ENCODE results near the gene RUFY2.
"Not testable (repeated sequence)": the region's sequence is repeated elsewhere in the genome, so short reads cannot be mapped to it uniquely, and the experiment has no call there.

The RUFY2 gene, protein sequence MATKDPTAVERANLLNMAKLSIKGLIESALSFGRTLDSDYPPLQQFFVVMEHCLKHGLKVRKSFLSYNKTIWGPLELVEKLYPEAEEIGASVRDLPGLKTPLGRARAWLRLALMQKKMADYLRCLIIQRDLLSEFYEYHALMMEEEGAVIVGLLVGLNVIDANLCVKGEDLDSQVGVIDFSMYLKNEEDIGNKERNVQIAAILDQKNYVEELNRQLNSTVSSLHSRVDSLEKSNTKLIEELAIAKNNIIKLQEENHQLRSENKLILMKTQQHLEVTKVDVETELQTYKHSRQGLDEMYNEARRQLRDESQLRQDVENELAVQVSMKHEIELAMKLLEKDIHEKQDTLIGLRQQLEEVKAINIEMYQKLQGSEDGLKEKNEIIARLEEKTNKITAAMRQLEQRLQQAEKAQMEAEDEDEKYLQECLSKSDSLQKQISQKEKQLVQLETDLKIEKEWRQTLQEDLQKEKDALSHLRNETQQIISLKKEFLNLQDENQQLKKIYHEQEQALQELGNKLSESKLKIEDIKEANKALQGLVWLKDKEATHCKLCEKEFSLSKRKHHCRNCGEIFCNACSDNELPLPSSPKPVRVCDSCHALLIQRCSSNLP

DNA sequence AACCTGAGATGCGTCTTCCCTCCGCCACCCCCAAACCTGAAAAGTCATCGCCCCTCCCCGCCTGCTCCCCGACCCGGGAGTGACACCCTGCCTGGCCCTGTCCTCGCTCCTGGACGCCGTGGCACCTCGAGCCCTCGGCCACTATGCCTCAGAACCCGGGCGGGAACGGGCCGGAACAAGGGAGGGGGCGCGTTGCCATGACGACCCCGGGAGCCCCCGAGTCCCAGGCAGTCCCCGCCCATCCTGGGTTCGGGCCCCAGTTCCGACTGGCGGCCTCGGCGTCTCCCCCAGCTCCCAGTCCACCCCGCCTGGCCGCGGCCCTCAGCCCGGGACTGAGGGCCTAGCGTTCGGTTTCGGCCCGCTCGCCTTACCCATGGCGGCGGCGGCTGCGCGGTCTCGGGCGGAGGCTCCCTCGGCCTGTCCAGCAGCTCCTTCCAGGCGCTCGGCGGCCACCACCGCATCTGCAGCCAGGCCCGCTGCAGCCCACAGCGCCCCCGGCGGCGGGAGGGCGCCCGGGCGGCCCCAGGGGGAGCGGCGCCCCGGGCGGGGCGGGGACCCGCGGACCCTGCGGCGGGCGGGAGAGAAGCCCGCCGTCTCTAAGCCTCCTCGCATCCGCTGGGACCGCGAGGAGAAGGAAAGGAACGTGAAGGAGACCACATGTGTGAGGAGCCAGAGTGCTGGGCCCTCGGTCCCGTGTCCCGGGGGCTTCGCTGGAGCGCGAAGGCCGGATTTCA is at the start of gene RUFY2:
RUFY2 (minus strand) TSS at position 463 of the 734 bp plus-strand sequence; CDS start at position 375, 88 bp downstream.
- DNase-seq (ENCODE audit: low spot score in 2 of 2): peak; percentile 90 to 92
- Mint-ChIP-seq H3K27ac (peak within 1 kb of the TSS; percentile 90), H3K36me3 (peaks cover 6% of the 10 kb centered on the region), H3K4me1 (peaks cover 10% of the 10 kb centered on the region), H3K9me3 (no peaks in the 10 kb centered on the region), H3K4me3 (peak within 1 kb of the TSS; percentile 85)
- peak; percentile 96 for ATAC-seq

DNA sequence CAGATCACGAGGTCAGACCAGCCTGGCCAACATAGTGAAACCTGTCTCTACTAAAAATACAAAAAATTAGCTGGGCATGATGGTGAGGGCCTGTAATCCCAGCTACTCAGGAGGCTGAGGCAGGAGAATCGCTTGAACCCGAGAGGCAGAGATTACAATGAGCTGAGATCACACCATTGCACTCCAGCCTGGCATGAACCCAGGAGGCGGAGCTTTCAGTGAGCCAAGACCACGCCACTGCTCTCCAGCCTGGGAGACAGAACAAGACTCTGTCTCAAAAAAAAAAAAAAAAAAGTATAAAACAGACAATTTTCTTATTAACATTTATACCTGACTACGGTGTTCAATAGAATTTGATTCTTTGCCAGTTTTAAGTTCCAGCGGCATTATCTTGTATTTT is 42.6 kb upstream of the RUFY2 start:
- H3K4me1 Mint-ChIP-seq; ATAC-seq; H3K27ac Mint-ChIP-seq; DNase-seq (ENCODE audit: low spot score in 2 of 2); H3K9me3 Mint-ChIP-seq; H3K4me3 Mint-ChIP-seq: not testable (repeated sequence)
- peaks cover 75% of the 10 kb centered on the region for H3K36me3 Mint-ChIP-seq

DNA sequence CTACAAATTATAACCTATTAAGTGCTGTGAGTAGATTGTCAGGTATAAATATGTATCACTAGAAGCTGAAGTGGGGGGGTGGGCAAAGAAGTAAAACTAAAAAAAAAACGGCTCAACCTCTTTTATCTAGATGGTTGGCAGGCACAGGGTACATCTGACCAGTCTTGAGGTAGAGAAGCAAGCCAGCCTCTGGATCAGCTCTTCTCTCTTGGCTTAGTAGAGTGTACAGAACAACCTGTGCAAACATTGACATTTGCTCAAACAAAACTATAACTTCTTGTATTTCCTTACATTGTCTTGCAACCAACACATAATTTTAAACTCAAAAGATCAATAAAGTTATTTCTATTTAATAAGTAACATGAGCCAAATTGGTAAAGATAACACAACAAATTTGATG is 39.1 kb upstream of the RUFY2 start:
- Mint-ChIP-seq H3K4me3 (no peak overlapping the region), H3K27ac (no peak overlapping the region), H3K36me3 (peaks cover 75% of the 10 kb centered on the region), H3K4me1 (no peaks in the 10 kb centered on the region), H3K9me3 (no peaks in the 10 kb centered on the region)
- ATAC-seq: no peak
- no peak for DNase-seq (ENCODE audit: low spot score in 2 of 2)

DNA sequence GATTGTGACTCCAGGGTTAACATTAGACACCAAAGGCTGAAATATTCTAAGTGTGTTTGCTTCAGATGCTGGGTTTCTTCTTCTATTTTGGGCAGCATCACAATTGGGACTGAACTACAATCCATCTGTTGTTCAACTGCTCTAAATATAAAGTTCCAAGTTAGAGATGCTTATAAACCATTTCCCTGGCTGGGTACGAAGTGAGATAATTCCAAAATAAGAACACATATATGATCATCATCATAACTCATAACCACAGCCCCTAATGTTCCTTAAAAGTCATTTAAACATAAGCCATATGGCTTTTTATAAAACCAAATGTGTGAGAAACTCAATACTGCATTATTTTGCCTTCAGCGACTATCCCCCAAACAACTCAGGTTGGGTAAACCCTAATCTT is 35.9 kb upstream of the RUFY2 start:
- Mint-ChIP-seq H3K4me1 (no peaks in the 10 kb centered on the region), H3K27ac (no peak overlapping the region), H3K4me3 (no peak overlapping the region), H3K36me3 (peaks cover 74% of the 10 kb centered on the region), H3K9me3 (no peaks in the 10 kb centered on the region)
- ATAC-seq (no peak), DNase-seq (ENCODE audit: low spot score in 2 of 2) (no peak)

DNA sequence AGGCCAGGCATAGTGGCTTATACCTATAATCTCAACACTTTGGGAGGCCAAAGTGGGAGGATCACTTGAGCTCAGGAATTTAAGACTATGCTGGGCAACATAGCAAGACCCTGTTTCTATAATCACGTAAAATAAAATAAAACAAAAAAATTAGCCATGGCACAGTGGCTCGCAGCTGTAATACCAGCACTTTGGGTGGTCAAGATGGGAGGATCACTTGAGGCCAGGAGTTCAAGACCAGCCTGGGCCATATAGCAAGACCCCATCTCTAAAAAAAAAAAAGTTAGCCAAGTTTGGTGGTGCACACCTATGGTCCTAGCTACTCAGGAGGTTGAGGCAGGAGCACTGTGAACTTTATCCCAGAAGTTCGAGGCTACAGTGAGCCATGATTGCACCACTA is 33.8 kb upstream of the RUFY2 start:
- no peaks in the 10 kb centered on the region for H3K9me3 Mint-ChIP-seq
- H3K36me3 Mint-ChIP-seq: peaks cover 71% of the 10 kb centered on the region
- ATAC-seq: no peak
- H3K4me3 Mint-ChIP-seq: no peak overlapping the region
- no peak overlapping the region for H3K27ac Mint-ChIP-seq
- H3K4me1 Mint-ChIP-seq: no peaks in the 10 kb centered on the region
- DNase-seq (ENCODE audit: low spot score in 2 of 2): no peak

DNA sequence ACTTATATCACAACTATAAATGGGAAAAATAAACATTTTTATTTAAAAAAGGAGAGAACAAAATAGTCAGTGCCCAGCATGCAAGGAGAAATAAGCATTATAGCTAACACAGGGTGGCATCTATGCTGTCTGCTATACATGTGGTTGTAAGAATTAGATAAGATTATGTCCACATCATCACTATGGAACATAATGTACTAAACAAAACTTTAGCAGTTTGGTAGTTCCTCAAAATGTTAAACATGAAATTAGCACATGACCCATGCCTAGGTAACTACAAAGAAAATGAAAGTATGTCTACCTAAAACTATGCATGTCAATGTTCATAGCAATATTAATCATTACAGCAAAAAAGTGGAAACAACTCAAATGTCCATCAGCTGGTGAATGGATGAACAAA is 28.7 kb upstream of the RUFY2 start:
- no peaks in the 10 kb centered on the region for H3K9me3 Mint-ChIP-seq
- no peak overlapping the region for H3K4me3 Mint-ChIP-seq
- H3K36me3 Mint-ChIP-seq: peaks cover 55% of the 10 kb centered on the region
- no peaks in the 10 kb centered on the region for H3K4me1 Mint-ChIP-seq
- ATAC-seq (no peak), DNase-seq (ENCODE audit: low spot score in 2 of 2) (no peak)
- H3K27ac Mint-ChIP-seq: no peak overlapping the region

DNA sequence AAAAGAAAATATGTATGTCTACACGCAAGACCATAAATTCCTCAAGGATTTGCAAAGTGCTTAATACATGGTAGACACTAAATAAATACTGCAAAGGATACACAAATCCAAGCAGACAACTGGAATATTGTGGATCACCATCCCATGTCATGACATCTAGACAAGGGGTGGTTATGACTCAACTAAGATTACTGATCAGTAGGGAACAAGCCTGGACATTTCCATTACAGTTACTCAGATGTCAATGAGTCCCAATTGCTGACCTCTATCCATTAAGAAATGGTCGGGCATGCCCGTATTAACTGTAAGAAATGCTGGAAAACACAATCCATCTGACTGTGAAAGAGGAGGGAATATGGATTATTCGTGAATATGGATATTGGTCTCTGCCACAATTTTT is 27.6 kb upstream of the RUFY2 start:
- H3K4me1 Mint-ChIP-seq: no peaks in the 10 kb centered on the region
- DNase-seq (ENCODE audit: low spot score in 2 of 2) (no peak), ATAC-seq (no peak)
- no peaks in the 10 kb centered on the region for H3K9me3 Mint-ChIP-seq
- H3K4me3 Mint-ChIP-seq: no peak overlapping the region
- no peak overlapping the region for H3K27ac Mint-ChIP-seq
- peaks cover 55% of the 10 kb centered on the region for H3K36me3 Mint-ChIP-seq

DNA sequence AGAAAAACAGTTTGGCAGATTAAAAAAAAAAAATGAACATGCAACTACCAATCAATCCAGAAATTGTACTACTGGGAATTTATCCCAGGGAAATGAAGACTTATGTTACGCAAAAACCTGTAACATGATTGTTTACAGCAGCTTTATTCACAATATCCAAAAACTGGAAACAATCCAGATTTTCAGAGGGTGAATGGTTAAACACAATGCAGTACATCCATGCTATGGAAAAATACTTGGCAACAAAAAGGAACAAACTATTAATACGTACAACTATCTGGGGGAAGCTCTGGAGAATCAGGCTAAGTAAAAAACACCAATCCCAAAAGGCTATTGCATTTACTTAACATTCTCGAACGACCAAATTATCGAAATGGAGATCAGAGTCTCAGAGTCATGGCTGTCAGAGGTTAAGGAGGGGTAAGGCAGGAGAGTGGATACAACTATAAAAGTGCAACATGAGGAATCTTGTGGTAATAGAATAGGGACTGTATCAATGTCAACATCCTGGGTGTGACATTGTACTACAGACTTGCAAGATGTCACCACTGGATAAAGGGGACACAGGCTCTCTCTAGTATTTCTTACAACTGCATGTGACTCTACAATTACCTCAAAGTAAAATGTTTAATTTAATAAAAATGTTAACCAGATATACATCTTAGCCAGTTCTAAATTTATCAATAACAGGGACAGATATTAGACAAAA is 21.5 kb upstream of the RUFY2 start:
- Mint-ChIP-seq H3K4me3 (no peak overlapping the region), H3K36me3 (peaks cover 70% of the 10 kb centered on the region), H3K9me3 (no peaks in the 10 kb centered on the region), H3K27ac (no peak overlapping the region), H3K4me1 (peaks cover 6% of the 10 kb centered on the region)
- no peak for DNase-seq (ENCODE audit: low spot score in 2 of 2)
- no peak for ATAC-seq

DNA sequence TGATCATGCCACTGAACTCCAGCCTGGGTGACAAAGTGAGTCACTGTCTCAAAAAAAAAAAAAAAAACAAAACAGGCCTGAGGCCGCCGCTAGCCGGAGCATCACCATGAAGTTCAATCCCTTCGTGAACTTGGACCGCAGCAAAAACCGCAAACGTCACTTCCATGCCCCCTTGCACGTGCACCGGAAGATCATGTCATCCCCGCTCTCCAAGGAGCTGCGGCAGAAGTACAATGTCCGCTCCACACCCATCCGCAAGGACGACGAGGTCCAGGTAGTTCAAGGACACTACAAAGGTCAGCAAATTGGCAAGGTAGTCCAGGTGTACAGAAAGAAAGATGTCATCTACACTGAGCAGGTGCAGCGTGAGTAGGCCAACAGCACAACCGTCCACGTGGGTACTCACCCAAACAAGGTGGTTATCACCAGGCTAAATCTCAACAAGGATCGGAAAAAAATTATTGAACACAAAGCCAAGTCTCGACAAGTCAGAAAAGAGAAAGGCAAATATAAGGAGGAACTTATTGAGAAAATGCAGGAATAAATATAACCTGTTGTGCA is 17.5 kb upstream of the RUFY2 start:
- no peak for DNase-seq (ENCODE audit: low spot score in 2 of 2)
- H3K9me3 Mint-ChIP-seq: no peaks in the 10 kb centered on the region
- peaks cover 78% of the 10 kb centered on the region for H3K36me3 Mint-ChIP-seq
- no peak overlapping the region for H3K4me3 Mint-ChIP-seq
- ATAC-seq: no peak
- no peak overlapping the region for H3K27ac Mint-ChIP-seq
- peaks cover 10% of the 10 kb centered on the region for H3K4me1 Mint-ChIP-seq

DNA sequence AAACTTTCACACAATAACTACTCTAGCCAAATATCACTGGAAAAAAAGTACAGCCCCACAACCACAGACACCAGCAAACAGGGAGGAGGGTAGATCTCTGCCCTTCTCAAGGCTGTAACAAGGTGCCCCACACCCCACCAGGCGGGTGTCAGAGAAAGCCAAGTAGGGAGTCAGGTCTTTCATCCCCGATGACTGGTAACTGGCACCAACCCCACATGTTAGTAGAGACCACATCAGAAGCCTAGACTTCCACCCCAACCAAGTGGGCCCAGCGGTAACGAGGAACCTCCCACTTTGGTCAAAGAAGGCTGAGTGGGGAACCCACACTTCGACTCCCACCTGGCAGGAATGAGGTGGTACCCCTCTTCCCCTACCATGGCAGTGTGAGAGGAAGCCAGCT is 16.4 kb upstream of the RUFY2 start:
- Mint-ChIP-seq H3K4me3 (no peak overlapping the region), H3K4me1 (peaks cover 10% of the 10 kb centered on the region), H3K27ac (no peak overlapping the region), H3K36me3 (peaks cover 78% of the 10 kb centered on the region), H3K9me3 (no peaks in the 10 kb centered on the region)
- DNase-seq (ENCODE audit: low spot score in 2 of 2): no peak
- ATAC-seq: peak; percentile 64

DNA sequence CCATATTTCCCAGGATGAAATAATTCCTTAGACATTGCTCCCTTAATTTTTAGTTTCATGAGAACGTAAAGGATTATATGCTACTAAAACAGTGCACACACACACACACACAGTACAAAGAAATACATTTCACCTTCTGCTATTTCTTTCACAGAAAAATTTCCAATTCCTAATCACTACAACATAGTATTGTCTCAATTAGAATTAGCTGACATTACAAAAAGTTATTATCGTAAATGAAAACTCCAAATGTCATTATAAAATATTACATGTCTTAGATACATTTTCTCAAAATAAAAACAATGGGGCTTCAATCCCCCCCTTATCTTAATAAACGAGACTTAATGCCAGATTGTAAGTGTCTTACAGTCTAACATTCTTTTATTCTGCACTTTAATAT is 12.3 kb upstream of the RUFY2 start:
- H3K4me1 Mint-ChIP-seq: peaks cover 10% of the 10 kb centered on the region
- no peaks in the 10 kb centered on the region for H3K9me3 Mint-ChIP-seq
- no peak overlapping the region for H3K4me3 Mint-ChIP-seq
- ATAC-seq (no peak), DNase-seq (ENCODE audit: low spot score in 2 of 2) (no peak)
- H3K36me3 Mint-ChIP-seq: peaks cover 79% of the 10 kb centered on the region
- no peak overlapping the region for H3K27ac Mint-ChIP-seq

DNA sequence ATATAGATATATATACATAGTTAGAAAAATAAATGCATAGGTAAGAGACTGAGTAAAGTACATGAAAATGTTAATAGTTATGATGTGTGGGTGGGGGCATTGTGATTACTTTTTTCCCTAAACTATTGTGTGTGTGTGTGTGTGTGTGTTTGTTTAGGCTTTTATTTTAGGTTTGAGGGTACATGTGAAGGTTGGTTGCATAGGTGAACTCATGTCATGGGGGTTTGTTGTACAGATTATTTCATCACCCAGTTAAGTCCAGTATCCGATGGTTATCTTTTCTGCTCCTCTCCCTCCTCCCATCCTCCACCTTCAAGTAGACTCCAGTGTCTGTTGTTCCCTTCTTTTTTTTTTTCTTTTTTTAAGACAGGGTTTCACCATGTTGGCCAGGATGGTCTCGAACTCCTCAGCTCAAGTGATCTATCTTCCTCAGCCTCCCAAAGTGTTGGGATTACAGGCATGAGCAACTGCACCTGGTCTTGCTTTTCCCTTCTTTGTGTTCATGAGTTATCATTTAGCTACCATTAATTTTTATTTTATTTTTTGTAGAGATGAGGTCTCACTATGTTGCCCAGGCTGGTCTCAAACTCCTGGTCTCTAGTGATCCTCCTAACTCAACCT is 1.9 kb upstream of the RUFY2 start:
- no peak overlapping the region for H3K4me3 Mint-ChIP-seq
- no peak for ATAC-seq

DNA sequence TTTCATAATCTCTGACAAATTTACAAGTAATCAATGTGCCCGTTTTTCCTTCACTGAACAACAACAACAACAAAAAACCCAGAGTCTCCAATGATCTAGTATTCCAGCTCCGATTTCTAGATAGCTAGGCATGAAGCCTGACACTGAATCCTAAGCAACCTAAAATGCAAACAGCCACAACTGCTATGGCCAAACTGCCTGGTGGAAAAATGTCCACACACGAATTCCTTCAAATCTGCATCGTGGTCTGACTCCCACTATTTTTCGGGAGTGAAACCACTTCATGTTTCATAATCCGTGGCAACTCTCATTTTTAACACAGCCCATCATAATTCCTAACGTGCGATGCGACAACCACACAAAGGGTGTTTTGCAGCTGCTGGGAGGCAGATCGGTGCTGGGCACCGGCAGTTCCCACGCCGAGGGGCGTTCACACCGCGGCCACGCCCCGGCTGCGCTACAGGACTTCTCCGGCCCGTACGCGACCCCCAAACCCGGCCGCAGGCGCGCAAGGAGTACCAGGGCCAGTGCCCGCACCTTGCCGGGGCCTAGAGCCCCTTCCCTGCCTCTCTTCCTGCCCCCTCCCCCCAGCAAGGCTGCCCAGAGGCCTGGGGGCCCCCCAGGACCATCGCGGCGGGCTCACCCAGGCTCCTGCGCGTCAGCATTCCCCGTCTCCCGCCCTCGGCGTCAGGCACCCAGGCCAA is 814 bp downstream of the RUFY2 start:
- Mint-ChIP-seq H3K4me1 (peaks cover 10% of the 10 kb centered on the region), H3K4me3 (peak overlapping the region; percentile 85), H3K9me3 (no peaks in the 10 kb centered on the region), H3K36me3 (peaks cover 4% of the 10 kb centered on the region), H3K27ac (peak overlapping the region; percentile 90)
- peak in 1 of 2 donors; percentile 26 for DNase-seq (ENCODE audit: low spot score in 2 of 2)
- ATAC-seq: peak; percentile 51

More for the DNA sequence above, 1.9 kb upstream of the RUFY2 start:
- peaks cover 10% of the 10 kb centered on the region for H3K4me1 Mint-ChIP-seq
- no peaks in the 10 kb centered on the region for H3K9me3 Mint-ChIP-seq
- H3K36me3 Mint-ChIP-seq: peaks cover 12% of the 10 kb centered on the region
- H3K27ac Mint-ChIP-seq: no peak overlapping the region
- peak in 1 of 2 donors; percentile 35 for DNase-seq (ENCODE audit: low spot score in 2 of 2)

DNA sequence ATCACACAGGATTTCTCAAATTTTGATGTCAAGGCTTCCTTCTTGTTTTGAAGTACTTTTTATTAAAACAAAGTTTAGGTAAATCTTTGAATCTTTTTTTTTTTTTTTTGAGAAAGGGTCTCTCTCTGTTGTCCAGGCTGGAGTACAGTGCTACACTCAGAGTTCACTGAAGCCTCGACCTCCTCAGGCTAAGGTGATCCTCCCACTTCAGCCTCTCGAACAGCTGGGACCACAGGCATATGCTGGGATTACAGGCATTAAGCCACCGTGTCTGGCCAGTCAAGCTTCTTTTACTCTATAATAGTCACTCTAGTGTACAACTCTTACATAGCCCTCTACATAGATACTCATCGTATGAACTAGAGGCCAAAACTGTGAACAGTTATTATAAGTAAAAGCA is 3.4 kb downstream of the RUFY2 start:
- Mint-ChIP-seq H3K36me3 (peaks cover 26% of the 10 kb centered on the region), H3K9me3 (no peaks in the 10 kb centered on the region), H3K4me3 (no peak overlapping the region), H3K27ac (no peak overlapping the region), H3K4me1 (peaks cover 10% of the 10 kb centered on the region)
- DNase-seq (ENCODE audit: low spot score in 2 of 2) (no peak), ATAC-seq (no peak)
